GM18511 (cell line): Measurements from ENCODE around the gene FFAR4.

Experiments
- ATAC-seq: cut with Tn5 transposase; IDR thresholded peaks from one replicate; pipeline ENCODE4 v1.9.1; 2021; ENCODE audit warnings: mild to moderate bottlenecking, moderate library complexity; ENCODE audit not compliant: unreplicated experiment

Gene FFAR4

GRCh38 chr10:93599335-93599734 is 32.9 kb downstream of the FFAR4 start:
- ATAC-seq = no peak

GRCh38 chr10:93599778-93600177 is 33.3 kb downstream of the FFAR4 start:
- no peak for ATAC-seq

GRCh38 chr10:93600446-93601145 is 34.1 kb downstream of the FFAR4 start:
- ATAC-seq = no peak

- no peak for ATAC-seq
Measured at GRCh38 chr10:93601146-93601773, 34.8 kb downstream of the FFAR4 start, which contains the start of gene RBP4. TSS of gene RBP4 (minus strand) at chr10:93601235. CDS start at chr10:93601028, 207 bp downstream.

- no peak for ATAC-seq
Measured at GRCh38 chr10:93601774-93602162, 35.3 kb downstream of the FFAR4 start.

GRCh38 chr10:93603023-93603422 is 36.6 kb downstream of the FFAR4 start:
- no peak for ATAC-seq

- ATAC-seq = no peak
Measured at GRCh38 chr10:93604146-93604545, 37.7 kb downstream of the FFAR4 start.

- ATAC-seq = no peak
Measured at GRCh38 chr10:93608421-93608820, 42.0 kb downstream of the FFAR4 start.

GRCh38 chr10:93612311-93612710 is 45.8 kb downstream of the FFAR4 start, which contains the start of gene PDE6C:
TSS of gene PDE6C (plus strand) at chr10:93612537. CDS start at chr10:93612726, 189 bp downstream.
- ATAC-seq = no peak

GRCh38 chr10:93613126-93613525 is 46.7 kb downstream of the FFAR4 start:
- no peak for ATAC-seq

- ATAC-seq = no peak
Measured at GRCh38 chr10:93614101-93614825, 47.8 kb downstream of the FFAR4 start.

- no peak for ATAC-seq
Measured at GRCh38 chr10:93615576-93616235, 49.2 kb downstream of the FFAR4 start.

- ATAC-seq = no peak
Measured at GRCh38 chr10:93620925-93621324, 54.5 kb downstream of the FFAR4 start.

- no peak for ATAC-seq
Measured at GRCh38 chr10:93622942-93623341, 56.5 kb downstream of the FFAR4 start.

- no peak for ATAC-seq
Measured at GRCh38 chr10:93628858-93629257, 62.4 kb downstream of the FFAR4 start.

- ATAC-seq = no peak
Measured at GRCh38 chr10:93629647-93630305, 63.3 kb downstream of the FFAR4 start.

- ATAC-seq = no peak
Measured at GRCh38 chr10:93630625-93631557, 64.4 kb downstream of the FFAR4 start.
